ENCODE data around the gene FGR.
A peak's percentile ranks its signal among the peaks of the same experiment; 100 is the strongest.

FGR gene

DNA sequence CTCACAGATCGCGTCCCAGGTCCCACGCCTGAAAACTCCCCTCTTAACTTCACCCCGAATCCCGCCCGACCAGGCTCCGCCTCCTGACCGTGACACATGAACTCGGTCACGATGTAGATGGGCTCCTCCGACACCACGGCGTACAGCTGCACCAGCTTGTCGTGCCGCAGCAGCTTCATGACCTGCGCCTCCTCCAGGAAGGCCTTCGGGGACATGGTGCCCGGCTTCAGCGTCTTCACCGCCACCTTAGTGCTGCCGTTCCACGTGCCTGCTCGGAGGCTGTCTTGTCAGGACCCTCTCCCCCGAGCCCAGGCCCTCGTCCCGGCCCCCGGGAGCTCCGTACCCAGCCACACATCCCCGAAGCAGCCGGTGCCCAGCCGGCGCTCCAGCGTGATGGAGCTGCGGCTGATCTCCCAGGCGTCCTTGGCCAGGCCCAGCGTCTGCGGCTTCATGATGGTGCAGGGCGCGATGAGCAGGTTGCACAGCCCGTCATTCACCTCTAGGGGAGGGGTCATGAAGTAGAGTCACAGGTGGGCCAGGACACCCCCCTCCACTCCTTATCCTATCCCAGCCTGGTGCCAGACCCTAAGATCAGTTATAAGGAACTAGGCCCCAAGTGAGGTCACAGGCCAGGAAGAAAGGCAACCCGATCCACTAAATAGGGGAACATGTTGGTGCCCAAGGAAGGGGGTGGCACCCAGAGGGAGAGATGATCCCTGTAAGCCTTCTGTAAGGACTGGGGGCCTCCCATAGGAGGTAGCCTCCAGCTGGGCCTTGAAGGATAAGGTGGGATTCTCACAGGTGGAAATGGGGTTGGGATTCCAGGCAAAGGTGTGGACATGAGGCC lies 19.4 kb downstream of the FGR start:
- no peak for DNase-seq (ENCODE audit: low spot score)

DNA sequence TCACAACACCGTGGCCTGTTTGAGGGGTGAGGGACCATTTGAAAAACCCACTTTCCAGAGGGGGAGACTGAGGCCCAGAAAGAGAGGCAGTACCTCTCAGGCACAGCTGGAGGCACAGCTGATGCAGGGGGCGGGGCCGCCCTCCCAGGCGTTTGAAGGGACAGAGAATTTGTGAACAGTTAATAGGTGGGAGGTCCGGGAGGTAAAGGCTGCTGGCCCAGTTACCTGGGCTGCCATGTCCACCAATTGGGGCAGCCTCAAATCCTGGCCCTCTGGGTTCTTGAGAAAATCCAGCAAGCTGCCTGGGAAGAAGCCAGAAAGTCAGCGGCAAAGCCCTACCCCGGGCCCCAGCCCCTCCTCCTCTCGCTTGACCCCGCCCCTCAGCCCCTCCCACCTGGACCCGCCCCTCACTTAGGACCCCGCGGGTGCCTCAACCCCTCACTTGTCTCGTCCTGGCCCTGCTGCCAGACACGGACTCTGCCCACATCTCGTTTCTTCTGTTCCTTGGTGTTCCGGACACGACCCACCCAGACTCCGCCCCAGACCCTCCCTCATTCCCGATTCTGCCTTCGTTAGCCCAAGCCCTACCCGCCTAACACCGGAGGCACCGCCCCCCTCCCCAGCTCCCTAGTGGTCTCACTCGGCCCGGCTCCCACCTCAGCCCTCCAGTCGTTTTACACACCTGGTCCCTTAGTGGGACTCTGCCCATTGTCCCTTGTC lies 20.2 kb downstream of the FGR start:
- no peak for DNase-seq (ENCODE audit: low spot score)

DNA sequence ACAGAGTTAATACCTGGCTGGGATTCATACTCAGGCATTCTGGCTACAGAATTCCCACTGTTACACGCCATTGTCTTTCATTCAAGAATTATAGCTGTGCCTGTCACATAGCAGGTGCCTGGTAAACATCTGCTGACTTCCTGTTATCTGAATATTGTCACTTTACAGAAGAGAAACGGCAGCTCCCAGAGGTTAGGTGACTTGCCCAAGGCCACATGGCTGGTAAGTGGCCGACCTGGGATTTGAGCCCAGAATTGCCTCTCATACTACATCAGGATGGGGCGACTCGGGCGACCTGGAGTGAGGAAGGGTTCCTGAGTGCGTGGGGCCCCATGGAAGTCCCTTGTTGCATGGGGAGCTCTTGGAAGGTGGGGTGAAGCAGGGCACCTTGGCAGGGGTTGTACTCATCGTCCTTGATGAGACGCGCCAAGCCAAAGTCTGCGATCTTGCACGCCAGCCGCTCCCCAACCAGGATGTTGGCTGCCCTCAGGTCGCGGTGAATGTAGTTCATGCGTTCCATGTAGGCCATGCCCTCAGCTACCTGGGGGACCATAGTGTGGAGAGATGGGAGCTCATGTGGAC lies 20.9 kb downstream of the FGR start:
- DNase-seq (ENCODE audit: low spot score), result no peak

DNA sequence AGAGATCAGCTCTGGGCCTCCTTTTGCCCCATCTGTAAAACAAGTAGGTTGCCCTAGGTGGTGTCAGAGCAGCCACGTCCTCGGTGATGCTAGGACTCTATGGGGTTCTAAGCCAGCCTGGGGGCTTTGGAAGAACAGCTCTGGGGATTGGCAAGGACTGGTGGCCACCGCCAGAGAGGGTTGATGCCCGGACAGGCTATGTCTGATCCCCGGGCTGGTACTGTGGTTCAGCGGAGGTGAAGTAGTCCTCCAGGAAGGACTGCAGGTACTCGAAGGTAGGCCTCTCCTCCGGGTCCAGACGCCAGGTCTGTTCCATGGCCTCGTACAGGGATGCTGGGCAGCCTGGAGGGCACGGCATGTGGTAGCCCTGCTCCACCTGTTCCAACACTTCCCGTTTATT lies 22.3 kb downstream of the FGR start:
- DNase-seq (ENCODE audit: low spot score), result no peak

DNA sequence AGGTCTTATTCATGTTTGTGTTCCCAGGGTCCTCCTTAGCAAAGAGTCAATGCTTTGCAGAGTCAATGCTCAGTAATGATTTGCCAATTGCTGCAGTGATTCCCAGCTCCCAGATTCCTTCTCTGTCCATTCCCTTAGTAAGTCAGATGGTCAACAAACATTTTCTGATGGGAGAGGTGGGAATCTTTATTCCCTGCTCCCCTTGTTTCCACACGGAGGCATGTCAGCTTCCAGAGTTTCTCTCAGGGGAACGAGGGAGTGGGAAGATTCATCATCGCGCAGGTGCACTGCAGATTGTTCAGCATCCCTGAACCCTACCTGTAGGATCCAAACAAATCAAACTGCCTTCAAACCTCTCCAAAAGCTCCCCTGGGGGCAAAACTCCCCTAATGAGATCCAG lies 23.5 kb downstream of the FGR start:
- no peak for DNase-seq (ENCODE audit: low spot score)

DNA sequence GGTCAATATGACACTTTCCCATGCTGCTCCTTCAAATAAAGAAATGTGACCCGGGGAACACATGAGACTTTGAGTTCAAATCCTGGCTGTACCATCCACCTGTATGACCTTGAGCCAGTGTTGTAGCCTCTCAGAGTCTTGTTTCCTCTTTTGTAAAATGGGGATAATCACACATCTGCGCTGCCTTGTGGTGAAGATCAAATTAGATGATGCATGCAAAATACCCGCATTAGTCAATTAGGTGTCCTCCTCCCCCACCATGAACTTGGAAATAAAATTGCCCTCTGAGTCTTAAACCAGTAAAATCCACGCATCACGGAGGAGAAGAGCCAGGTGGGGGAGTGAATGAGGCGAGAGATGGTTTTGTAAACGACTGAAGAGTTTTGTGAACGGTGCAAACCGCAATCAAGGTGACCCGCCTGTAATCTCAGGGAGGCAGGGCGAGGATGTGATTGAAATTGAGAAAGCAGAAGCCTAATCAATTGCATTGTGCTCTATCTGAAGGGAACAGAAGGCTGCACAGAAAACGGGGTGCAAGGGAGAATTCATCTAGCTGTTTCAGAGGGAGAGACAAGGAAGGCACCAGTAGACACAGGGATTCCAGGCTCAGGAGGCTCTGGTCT lies 25.3 kb downstream of the FGR start:
- no peak for DNase-seq (ENCODE audit: low spot score)

DNA sequence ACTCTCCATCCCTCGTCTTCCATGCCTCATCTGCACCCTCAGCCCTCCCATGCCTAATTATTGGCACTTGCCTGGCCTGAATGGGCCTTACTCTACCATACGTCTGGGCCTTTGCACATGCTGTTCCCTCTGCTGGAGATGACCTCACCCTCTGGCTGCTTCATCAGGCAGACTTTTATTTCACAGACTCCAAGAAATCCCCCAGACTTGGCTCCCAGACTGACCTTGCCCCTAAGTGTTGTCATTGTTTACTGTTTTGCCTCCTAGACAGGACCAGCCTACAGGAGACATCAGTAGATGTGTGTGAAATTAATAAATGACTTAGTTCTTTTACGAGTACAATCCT lies 25.8 kb downstream of the FGR start:
- no peak for DNase-seq (ENCODE audit: low spot score)

DNA sequence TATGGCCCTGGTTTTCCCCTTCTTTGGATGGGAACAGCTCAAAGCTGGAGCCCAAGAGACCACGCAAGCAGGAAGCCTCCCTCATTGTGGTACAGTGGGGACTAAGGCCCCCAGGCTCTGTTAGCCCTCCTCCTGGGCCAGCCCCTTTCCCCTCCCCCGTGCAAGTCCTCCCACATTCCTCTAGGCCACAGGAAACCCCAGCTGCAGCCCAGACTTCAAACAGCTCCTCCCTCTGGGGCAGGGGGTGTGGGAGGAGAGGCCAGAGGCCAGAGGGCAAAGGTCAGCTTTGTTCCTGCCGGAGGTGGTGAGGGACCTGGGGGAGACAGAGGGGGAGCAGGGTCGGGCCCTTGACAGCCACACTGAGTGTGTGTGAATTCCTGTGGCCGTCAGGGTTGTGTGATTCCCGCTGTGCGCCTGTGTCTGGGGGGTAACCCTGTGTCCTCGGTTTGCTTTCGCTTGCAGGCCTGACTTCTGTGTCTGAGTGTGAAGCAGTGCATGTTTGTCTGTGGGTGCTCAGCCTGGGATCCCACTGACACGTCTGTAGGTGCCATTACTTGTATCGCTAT lies 27.7 kb downstream of the FGR start:
- DNase-seq (ENCODE audit: low spot score), result no peak

DNA sequence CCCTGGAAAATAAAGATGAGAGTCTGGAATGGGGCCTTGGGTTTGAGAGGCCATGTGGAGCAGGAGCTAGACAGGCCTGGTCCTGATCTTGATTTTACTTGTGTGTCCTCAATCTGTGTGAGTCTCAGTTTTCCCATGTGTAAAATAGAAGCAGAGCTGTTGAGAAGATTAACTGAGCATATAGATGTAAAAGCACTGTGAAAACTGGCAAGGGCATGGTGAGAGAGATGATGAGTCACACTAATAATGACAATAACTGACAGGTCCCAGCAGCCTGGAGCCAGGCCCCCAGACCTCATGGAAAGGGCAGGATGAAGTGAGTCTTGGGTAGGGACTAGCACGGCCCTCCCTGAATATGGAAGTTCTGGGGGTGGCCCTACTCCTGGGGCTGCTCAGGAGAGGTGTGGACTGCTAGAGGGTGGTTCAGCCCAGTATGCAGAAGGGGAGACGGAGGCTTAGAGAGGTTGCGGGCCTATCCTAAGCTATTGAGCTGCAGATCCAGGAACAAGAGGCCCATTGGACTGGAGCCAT lies 28.2 kb downstream of the FGR start:
- no peak for DNase-seq (ENCODE audit: low spot score)

DNA sequence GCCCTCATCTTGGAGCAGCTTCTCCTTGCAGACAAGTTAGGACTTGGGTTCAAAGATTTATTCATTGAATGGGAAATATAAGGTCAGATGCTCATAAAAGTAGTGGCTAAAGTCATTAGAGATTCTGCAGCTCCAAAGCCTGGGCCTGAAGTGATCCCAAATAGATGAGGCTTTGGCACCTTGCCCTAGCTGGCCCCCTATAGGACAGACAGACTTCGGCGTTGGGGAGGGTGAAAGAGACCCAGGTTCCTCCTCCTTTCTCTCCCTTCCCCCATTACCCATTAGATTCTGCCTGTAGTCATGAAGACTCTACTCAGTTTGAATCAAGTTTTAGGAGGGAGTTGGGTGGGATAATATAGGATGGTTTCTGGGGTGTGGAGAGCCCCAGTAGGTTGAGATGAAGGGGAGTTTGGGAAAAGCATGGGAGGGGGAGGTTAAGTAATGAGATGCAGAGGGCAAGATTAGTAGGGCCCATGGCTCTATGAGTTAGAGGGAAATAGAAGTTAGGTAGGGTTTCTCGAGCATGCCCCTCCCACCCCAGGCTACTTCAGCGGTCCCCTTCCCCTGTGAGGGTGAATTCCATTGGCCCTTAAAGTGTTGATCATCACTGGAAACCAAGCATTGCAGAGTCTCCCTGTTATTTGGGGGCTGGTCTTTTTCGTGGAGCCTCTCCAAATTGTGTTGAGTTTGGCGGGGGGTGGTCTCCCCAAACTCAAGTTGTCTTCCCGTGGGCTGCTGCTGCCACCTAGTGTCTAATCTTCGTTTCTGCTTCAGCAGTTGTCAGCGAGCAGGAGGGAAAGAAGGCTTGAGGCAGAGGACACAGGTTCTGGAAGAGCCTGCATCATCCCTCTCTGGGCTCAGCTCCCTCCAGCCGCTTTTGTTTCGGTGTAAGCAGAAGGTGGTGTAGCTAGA lies 28.9 kb downstream of the FGR start:
- DNase-seq (ENCODE audit: low spot score), result peak; percentile 62

DNA sequence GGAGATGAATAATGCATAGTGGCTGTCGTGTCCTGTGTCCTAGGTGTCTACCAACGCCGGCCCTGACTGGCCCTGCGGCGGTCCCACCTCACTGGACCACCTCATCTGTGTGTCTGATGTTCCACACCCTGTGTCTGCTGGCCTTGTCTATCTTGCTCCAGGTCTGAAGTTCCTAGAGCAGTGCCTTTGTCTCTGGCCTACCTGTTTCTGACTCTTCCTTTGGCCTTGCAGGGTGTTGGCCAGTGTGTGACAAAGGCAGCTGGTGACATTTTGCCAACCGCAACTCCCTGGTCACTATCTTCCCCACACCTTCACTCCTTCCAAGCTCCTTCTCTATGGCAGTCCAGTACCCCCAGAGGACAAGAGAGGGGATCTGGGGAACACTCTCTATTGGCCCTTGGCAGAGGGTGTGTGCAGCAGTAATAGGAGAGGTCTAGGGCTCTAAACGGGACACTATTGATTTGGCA lies 29.7 kb downstream of the FGR start:
- no peak for DNase-seq (ENCODE audit: low spot score)

DNA sequence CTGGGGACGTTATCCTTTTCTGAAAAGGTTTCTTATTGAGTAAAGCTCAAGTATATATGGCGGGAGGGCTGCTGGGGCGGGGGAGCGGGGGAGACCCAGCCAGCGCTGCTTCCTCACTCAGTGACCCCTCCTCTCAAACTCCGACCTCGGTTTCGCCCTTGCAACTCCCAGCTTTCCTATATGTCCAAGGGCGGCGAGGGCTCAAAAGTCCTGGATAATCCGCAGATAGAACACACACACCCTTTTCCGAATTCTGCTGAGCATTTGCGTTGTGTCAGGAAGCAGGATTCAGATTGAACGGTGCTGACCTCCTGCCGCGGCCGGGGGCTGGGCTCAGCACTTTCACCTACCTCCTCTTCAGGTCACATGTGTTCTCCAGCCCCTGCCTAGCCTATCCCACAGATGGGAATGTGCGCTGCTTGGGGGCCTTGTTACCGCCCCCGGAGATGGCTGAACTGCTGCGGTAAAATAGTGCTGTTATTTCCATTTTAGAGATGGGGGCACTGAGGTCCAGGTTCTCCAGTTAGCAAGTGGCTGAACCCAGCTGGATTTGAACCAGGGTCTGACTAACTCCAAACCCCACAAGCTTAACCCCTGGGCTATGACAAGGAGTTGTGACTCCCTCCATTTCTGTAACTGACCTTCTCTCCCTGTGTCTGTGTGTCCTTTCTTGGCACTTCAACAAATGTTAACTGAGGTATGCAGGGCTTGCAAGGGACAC lies 30.2 kb downstream of the FGR start:
- DNase-seq (ENCODE audit: low spot score), result no peak

DNA sequence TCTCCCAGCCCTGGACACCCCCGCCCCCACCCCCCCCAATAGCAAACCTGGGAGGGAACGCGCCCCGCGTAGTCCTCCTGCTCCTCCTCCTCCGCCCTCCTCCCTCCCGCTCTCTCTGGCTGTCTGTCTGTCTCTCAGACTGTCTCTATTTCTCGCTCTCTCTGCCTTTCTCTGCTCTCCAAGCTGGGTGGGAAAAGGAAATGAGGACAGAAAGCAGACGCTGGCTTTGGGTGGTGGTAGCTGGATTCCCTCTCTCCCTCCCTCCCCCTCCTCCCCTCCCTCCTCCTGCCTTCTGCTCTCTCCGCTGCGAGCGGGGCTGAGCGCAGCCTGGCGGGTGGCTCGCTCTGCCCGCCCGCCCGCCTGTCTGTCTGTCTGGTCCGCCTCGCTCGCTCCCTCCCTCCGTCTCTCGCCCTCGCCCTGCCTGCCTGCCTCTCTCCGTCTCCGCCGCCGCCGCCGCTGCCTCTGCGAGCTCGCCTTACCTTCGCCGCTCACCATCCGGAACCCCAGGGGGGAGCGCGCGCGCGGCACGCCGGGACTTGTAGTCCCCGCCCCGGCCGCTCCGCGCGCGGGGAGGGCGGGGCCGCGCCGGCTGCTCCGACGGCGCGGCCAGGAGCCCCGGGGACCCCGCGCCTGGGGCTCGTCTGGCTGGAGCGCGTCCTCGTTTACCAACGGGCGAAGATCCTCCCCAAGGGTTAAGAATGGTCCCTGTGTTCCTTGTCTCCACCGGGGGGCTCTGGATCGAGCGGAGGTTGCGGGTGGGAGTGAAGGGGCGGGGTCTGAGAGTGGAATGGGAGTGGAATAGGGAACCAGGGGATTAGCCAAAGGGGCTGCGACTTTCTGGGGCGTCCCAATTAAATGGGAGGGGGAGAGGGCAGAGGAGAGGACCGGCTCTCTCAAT lies 31.1 kb downstream of the FGR start, which contains the start of gene AHDC1:
TSS of gene AHDC1 (minus strand) at position 464 of the 898 bp plus-strand sequence. CDS start 52,029 bp downstream, outside the sequence.
- peak; percentile 87 for DNase-seq (ENCODE audit: low spot score)

DNA sequence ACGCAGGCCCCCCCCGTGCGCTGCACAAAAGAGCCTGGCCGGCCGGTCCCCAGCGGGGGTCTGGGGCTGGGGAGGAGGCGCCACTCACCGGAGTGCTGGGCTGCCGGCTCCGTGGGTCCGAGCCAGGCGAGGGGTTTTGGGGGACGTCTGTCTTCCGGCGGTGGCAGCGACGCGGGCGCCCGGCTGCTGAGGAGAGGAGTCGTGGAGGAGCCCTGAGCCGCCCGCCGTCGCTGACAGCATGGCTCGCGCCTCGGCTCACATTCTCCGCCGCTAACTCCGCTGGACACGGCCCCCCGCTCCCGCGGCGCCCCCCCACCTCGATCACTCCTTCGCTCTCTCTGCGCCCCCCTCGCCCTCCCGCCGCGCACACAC lies 31.7 kb downstream of the FGR start:
- no peak for DNase-seq (ENCODE audit: low spot score)

DNA sequence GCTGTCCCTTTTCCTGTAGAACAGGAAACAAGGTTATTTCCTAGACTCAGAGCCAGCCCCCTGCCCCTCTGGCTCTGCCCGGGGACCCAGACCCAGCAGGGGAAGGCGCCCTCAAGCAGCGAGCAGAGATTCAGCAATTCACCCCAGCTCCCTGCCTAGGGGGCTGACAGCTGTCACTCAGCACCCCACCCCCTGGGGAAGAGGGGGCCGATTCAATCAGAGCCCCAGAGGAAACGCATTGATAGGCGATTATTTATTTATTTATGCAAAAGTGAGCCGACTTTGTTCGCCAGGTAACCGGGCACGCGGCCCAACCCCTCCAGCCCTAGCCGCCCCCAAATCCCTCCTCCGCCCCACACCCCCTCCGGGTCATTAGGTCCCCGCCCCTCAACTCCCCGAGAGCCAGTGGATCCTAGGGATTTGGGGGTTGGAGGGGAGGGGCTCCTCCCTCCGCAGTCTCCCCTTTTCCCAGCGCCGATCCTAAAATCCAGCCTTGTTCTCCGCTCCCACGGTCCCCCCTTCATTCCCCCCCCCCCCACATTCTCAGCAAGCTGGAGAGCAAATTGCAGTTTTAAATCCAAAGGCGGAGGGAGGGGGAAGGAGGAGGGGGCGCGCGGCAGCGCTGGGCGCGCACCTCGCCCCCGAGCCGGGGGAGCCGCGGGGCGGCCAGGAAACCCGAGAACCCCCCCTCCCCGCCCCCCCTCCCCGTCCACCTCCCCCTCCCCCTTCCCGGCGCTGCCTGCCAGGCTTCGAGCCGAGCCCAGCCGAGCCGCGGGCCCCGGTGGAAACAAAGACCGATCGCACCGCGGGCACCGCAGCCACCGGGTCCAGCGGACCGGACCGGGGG lies 32.3 kb downstream of the FGR start:
- DNase-seq (ENCODE audit: low spot score), result peak; percentile 37

DNA sequence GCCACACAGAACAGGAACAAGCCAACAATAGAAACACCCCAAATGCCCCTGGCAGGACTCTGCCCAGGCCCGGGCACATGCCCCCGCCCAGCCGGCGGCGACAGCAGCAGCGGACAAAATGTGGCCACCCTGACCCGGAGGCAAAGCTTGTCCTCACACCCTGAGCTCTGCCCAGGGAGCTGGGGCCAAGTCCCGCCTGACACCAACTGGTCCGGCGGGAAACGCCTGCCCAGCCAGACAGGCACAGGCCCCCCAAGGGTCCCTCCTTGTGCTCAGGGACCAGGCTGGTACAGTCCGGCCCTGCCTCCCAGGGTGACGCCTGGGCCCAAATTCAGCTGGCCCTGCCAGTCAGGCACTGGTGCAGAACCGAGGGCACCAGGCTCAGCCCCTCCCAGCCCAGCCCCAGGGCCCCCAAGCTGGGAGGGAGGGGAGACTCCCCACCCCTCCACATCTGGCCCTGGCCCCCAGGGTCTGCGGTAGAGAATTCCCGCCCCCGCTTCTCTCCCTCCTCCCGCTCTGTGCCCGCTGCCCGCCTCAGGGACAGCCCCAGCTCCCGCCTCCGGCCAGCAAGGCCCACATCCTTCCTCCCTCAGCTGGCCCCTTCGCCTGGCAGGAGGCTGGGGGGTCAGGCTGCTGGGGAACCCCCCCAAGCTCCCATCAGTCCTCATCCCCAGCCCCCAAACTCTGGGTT lies 33.1 kb downstream of the FGR start:
- no peak for DNase-seq (ENCODE audit: low spot score)

DNA sequence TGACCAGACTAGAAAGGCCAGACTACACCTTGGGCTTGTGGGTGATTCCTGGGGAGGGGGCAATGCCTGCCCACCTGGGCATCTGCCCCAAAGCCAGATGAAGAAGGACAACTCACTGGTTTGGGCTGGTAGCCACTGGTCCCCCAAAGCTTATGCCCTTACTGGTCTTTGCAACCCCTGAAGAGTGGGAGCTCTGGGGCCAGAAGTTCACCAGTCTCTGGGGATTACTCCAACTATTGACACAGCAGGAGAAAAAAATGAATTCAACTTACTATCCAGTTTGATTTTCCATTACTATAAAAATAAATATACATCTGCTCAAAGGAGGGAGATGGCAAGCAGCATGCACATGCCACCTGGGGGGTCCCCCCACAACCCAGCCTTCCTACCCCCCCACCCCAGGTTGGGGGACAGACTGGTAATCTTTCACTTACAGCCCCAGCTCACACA lies 33.6 kb downstream of the FGR start:
- no peak for DNase-seq (ENCODE audit: low spot score)

All from CD4-positive, alpha-beta T cell treated with Interleukin-6 at 100 ng/mL for 8 hours (primary cell).